ENCODE results near the gene DHRSX.
"Not testable (repeated sequence)": the region's sequence is repeated elsewhere in the genome, so short reads cannot be mapped to it uniquely, and the experiment has no call there.

DHRSX gene

GRCh38 chrX:2457289-2458133 is 43.3 kb downstream of the DHRSX start:
- DNase-seq (ENCODE audit: low read depth, low spot score), result no peak

DNA sequence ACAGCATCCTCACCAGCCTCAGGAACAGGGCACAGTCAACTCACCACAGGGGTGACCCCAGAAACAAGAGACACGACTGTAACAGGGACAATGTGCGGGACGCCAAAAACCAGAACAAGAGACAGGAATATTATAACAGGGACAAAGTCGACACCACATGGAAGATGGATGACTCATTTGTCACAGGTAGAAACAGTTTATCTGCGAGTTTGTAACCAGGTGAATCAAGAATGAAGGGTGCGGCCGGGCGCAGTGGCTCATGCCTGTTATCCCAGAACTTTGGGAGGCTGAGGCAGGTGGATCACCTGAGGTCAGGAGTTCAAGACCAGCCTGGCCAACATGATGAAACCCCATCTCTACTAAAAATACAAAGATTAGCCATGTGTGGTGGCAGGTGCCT is 44.7 kb downstream of the DHRSX start:
- not testable (repeated sequence) for DNase-seq (ENCODE audit: low read depth, low spot score)

DNA sequence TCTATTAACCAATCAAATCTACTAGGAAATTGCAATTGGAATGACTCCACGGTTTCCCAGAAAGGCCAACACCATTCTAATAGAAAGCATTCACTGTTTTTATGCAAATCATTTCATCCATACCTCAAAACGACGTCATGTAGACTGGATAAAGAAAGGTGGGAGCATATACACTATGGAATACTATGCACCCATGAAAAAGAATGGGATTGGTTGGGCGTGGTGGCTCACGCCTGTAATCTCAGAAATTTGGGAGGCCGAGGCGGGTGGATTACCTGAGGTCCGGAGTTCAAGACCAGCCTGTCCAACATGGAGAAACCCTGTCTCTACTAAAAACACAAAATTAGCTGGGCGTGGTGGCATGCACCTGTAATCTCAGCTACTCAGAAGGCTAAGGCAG is 46.2 kb downstream of the DHRSX start:
- not testable (repeated sequence) for DNase-seq (ENCODE audit: low read depth, low spot score)

- DNase-seq (ENCODE audit: low read depth, low spot score), result no peak
Observed at GRCh38 chrX:2452799-2453198, 48.0 kb downstream of the DHRSX start.

- no peak for DNase-seq (ENCODE audit: low read depth, low spot score)
Observed at GRCh38 chrX:2452317-2452784, 48.4 kb downstream of the DHRSX start.

DNA sequence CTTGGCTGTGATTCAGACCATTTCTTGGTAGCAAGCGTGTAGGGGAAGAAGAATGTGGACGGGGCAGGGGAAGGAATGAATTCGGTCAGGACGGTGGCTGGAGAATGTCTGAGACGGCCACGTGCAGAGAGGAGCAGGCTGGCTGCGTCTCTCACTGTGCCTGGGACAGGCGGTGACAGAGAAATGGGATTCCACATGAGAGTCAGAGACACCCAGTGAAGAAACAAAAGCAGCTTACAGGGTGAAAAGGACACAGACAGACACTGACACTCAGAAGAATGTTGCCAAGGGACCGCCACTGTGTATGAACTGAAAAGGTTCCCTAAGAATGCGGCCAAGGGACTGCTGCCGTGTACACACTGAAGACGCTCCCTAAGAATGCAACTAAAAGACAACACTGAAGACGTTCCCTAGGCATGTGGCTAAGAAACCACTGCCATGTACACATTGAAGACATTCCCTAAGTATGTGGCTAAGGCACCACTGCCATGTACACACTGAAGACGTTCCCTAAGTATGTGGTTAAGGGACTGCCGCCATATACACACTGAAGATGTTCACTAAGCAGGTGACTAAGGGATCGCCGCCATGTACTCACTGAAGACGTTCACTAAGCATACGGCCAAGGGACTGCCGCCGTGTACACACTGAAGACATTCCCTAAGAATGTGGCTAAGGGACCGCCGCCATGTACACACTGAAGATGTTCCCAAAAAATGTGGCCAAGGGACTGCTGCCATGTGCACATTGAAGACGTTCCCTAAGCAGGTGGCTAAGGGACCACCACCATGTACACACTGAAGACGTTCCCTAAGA is 49.1 kb downstream of the DHRSX start:
- no peak for DNase-seq (ENCODE audit: low read depth, low spot score)

DNA sequence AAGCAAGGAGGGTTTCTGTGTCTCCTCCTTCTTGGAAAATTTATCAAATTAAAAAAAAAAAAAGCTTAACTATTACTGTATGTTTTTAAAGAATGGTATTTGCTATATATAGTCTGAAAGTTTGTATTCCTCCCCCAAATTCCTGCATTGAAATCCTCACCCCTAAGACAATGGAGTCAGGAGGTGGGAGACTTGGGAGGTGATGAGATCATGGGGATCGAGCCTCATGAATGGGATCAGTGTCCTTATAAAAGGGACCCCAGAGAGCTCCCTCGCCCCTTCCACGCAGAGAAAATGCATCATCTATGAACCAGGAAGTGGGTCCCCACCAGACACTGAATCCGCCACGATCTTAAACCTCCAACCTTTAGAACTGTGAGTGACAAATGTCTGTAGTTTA is 50.1 kb downstream of the DHRSX start:
- DNase-seq (ENCODE audit: low read depth, low spot score), result no peak

DNA sequence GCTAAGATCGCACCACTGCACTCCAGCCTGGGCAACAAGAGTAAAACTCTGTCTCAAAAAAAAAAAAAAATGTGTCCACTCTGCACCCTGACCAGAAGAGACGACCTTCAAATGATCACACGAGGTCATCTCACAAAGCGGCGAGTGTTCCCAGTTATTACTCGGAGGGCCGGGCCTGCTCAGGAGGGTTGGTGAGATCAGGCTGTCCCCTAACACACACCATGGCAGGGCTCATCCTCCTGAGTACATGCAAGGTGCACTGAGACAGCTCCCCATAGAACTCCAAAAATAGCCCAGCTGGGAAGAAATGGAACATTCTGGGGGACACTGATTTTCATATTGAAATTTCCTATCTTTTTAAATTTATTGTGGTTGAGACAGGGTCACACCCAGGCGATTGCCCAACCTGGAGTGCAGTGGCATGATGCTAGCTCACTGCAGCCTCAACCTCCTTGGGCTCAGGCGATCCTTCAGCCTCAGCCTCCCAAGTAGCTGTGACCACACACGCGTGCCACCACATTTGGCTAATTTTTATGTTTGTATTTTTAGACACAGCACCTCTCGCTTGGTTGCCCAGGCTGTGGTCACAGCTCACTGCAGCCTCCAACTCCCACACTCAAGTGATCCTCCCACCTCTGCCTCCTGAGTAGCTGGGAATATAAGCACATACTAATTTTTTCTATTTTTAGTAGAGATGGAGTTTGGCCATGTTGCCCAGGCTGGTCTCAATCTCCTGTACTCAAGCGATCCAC is 51.5 kb downstream of the DHRSX start:
- DNase-seq (ENCODE audit: low read depth, low spot score), result no peak

DNA sequence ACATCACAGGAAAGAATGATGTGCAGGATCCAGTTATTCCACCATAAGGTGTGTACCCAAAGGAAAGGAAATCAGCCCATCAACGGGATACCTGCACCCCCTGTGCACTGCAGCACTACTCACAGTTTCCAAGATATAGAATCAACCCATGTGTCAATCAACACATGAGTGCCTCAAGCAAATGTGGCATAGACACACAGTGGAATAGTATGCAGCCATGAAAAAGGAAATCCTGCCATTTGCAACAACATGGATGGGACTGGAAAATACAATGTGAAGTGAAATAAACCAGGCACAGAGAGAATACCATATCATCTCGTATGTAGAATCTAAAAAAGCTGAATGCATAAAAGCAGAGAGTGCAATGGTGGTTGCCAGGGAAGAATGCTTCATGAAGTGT is 53.3 kb downstream of the DHRSX start:
- DNase-seq (ENCODE audit: low read depth, low spot score), result no peak

GRCh38 chrX:2446815-2447214 is 54.0 kb downstream of the DHRSX start:
- no peak for DNase-seq (ENCODE audit: low read depth, low spot score)

DNA sequence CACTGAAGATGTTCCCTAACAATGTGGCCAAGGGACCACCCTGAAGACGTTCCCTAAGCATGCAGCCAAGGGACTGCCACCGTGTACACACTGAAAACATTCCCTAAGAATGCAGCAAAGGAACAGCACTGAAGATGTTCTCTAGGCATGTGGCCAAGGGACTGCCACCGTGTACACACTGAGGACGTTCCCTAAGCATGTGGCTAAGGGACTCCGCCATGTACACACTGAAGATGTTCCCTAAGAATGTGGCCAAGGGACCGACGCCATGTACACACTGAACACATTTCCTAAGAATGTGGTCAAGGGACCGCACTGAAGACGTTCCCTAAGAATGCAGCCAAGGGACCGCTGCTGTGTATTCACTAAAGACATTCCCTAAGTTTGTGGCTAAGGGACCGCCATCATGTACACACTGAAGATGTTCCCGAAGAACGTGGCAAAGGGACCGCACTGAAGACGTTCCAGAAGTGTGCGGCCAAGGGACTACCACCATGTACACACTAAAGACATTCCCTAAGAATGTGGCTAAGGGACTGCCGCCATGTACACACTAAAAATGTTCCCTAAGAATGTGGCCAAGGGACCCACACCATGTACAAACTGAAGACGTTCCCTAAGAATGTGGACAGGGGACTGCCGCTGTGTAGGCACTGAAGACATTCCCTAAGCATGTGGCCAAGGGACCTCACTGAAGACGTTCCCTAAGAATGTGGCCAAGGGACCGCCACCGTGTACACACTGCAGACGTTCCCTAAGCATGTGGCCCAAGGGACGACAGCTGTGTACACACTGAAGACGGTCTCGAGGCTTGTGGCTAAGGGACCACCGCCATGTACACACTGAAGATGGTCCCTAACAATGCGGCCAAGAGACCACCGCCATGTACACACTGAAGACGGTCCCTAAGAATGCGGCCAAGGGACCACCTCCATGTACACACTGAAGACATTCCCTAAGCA is 54.8 kb downstream of the DHRSX start:
- no peak for DNase-seq (ENCODE audit: low read depth, low spot score)

DNA sequence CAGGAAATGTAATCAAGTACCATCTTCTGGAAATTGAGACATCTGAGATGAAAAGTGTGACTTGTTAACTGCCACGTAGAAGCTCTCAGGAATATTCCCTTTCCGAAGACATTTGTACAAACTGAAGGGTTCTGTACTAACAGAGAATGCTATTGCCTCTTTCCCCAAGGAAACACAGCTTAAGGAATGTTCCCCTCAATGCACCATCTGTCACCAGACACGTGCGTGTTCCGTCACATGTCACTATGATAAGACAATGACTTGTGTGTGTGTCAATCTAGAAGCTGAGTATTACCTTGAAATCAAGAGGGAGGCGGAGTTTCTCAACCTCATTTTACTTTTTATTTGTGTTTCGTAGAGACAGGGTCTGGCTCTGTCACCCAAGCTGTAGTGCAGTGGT is 58.1 kb downstream of the DHRSX start:
- DNase-seq (ENCODE audit: low read depth, low spot score), result no peak

- DNase-seq (ENCODE audit: low read depth, low spot score), result no peak
Observed at GRCh38 chrX:2441466-2441865, 59.3 kb downstream of the DHRSX start.

- no peak for DNase-seq (ENCODE audit: low read depth, low spot score)
Observed at GRCh38 chrX:2439613-2440012, 61.2 kb downstream of the DHRSX start.

DNA sequence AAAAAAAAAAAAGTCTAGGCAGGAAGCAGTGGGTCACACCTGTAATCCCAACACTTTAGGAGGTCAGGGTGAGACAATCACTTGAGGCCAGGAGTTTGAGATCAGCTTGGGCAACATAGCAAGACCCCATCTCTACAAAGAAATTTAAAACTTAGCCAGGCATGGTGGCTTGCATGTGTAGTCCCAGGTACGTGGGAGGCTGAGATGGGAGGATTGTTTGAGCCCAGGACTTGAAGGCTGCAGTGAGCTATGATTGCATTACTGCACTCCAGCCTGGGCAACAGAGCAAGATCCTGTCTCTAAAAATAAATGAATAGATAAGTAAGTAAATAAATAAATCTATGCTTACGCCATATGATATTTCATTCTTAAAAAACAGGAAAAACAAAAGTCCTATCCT is 65.3 kb downstream of the DHRSX start:
- DNase-seq (ENCODE audit: low read depth, low spot score), result no peak

GRCh38 chrX:2434270-2435163 is 66.3 kb downstream of the DHRSX start:
- DNase-seq (ENCODE audit: low read depth, low spot score), result no peak

DNA sequence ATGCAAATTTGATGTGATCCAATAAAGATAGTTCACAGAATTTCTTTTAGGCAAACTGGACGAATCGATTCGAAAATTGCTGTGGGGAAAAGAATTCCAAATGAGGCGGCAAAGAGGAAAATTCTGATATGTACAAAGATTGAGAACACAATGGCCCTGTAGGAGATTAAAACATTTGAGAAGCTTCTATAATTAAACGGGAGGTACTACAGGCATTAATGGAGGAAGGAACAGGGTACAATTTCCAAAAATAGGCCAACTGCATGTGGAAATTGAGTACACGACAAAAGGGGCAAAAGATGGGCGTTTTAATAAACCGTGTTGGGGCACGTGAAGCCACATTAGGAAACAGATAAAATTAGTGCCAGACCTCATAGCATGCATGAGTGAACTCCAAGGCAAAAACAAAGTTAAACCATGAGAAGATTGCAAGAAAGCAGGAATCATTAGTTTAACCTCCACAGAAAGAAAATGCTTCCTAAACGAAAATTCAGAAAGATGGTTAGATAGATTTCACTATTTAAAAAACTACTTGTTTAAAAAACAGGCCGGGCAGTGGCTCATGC is 68.4 kb downstream of the DHRSX start:
- no peak for DNase-seq (ENCODE audit: low read depth, low spot score)

GRCh38 chrX:2430265-2430825 is 70.4 kb downstream of the DHRSX start:
- DNase-seq (ENCODE audit: low read depth, low spot score), result no peak

DNA sequence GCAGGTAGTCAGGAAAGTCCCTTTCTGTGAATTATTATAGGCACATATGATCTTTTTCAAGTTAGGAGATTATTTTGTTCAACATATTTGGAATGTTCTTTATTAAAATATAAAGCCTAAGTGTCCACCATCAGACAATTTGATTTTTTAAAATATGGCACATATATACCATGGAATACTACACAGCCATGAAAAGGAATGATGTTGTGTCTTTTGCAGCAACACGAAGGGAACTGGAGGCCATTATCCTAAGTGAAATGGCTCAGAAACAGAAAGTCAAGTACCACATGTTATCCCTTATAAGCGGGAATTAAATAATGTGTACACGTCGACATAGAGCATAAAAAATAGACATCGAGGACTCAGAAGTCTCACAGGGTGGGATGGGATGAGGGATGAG is 73.0 kb downstream of the DHRSX start:
- DNase-seq (ENCODE audit: low read depth, low spot score), result no peak

All from activated CD4-positive, CD25-positive, alpha-beta regulatory T cell treated with anti-CD3 and anti-CD28 coated beads, Interleukin-2, amount 50 U/mL, for 16 hours (primary cell).